HepG2 (cell line): ENCODE data around the gene NFIL3. TPM values are rescaled to one million over a fixed set of nuclear protein-coding genes. Genes with fewer than 3 reads are reported as not detected.

Experiments
- ARNTL ChIP-seq: sonication (generic); formaldehyde crosslinking; IDR thresholded peaks from 2 replicates; pipeline ENCODE4 v1.4.0; 2020; ENCODE audit warnings: mild to moderate bottlenecking, missing genetic modification reagents
- BCLAF1 ChIP-seq: fragments of 450-650 bp; IDR thresholded peaks from 2 replicates; pipeline ENCODE4 v1.6.1; 2017; ENCODE audit warnings: mild to moderate bottlenecking
- EED ChIP-seq: sonication (generic); formaldehyde crosslinking; IDR thresholded peaks from 2 replicates; pipeline ENCODE4 v1.5.0; 2020; ENCODE audit warnings: mild to moderate bottlenecking, missing genetic modification reagents
- HDAC1 ChIP-seq: sonication (generic); formaldehyde crosslinking; IDR thresholded peaks from 2 replicates; pipeline ENCODE4 v1.5.1; 2020; ENCODE audit warnings: mild to moderate bottlenecking, missing genetic modification reagents
- HDAC2 ChIP-seq: sonication (generic); formaldehyde crosslinking; IDR thresholded peaks from 2 replicates; pipeline ENCODE4 v1.4.0; 2020; ENCODE audit warnings: missing genetic modification reagents
- MXI1 ChIP-seq: IDR thresholded peaks from 3 replicates; pipeline ENCODE4 v1.6.1; 2012; ENCODE audit warnings: low read depth, low read length, inconsistent platforms, borderline replicate concordance
- NR1H2 ChIP-seq: sonication (generic); formaldehyde crosslinking; IDR thresholded peaks from 2 replicates; pipeline ENCODE4 v1.8.1; 2022; ENCODE audit warnings: low read depth, missing genetic modification reagents, borderline replicate concordance
- SOX13 ChIP-seq, 3 experiments: fragments of 450-650 bp in 1 of 3; sonication (generic) in 1 of 3; formaldehyde crosslinking in 1 of 3; IDR thresholded peaks in 2 of 3; conservative IDR thresholded peaks in 1 of 3; 2 replicates each; pipeline versions ENCODE4 v1.5.0 to v1.6.1; 2016 to 2020; ENCODE audit warnings: antibody characterized with exemption in 1 of 3, mild to moderate bottlenecking in 1 of 3, missing compliant biosample characterization in 1 of 3, missing genetic modification reagents in 1 of 3, moderate library complexity in 1 of 3
- SRF ChIP-seq: IDR thresholded peaks from 2 replicates; pipeline ENCODE4 v1.6.1; 2011; ENCODE audit warnings: mild to moderate bottlenecking, low read depth, low read length, moderate library complexity
- U2AF2 ChIP-seq: fragments of 200-400 bp; formaldehyde crosslinking; IDR thresholded peaks from 2 replicates; pipeline ENCODE4 v1.6.1; 2017; ENCODE audit warnings: low read depth, mild to moderate bottlenecking, low read length
- ZC3H13 ChIP-seq: sonication (generic); formaldehyde crosslinking; IDR thresholded peaks from 2 replicates; pipeline ENCODE4 v1.8.1; 2023; ENCODE audit warnings: mild to moderate bottlenecking, missing genetic modification reagents, moderate library complexity
- ZFY ChIP-seq: sonication (generic); formaldehyde crosslinking; IDR thresholded peaks from 2 replicates; pipeline ENCODE4 v1.4.0; 2020; ENCODE audit warnings: missing genetic modification reagents
- ZNF142 ChIP-seq: sonication (generic); formaldehyde crosslinking; IDR thresholded peaks from 2 replicates; pipeline ENCODE4 v1.4.0; 2020; ENCODE audit warnings: missing genetic modification reagents
- ZNF17 ChIP-seq: sonication (generic); formaldehyde crosslinking; IDR thresholded peaks from 2 replicates; pipeline ENCODE4 v1.5.0; 2020; ENCODE audit warnings: mild to moderate bottlenecking, missing genetic modification reagents
- ZNF225 ChIP-seq: sonication (generic); formaldehyde crosslinking; IDR thresholded peaks from 2 replicates; pipeline ENCODE4 v1.4.0; 2020; ENCODE audit warnings: mild to moderate bottlenecking, missing genetic modification reagents
- ZNF263 ChIP-seq: sonication (generic); formaldehyde crosslinking; IDR thresholded peaks from 2 replicates; pipeline ENCODE4 v1.4.0; 2020; ENCODE audit warnings: missing genetic modification reagents
- ZNF784 ChIP-seq: sonication (generic); formaldehyde crosslinking; IDR thresholded peaks from 2 replicates; pipeline ENCODE4 v1.5.1; 2020; ENCODE audit warnings: missing genetic modification reagents, mild to moderate bottlenecking, borderline replicate concordance
- ZNF83 ChIP-seq: sonication (generic); formaldehyde crosslinking; IDR thresholded peaks from 2 replicates; pipeline ENCODE4 v1.4.0; 2020; ENCODE audit warnings: missing genetic modification reagents, mild to moderate bottlenecking, borderline replicate concordance
- ZNF839 ChIP-seq: sonication (generic); formaldehyde crosslinking; IDR thresholded peaks from 2 replicates; pipeline ENCODE4 v1.4.0; 2020; ENCODE audit warnings: missing genetic modification reagents, mild to moderate bottlenecking, borderline replicate concordance
- ZSCAN12 ChIP-seq: sonication (generic); formaldehyde crosslinking; IDR thresholded peaks from 2 replicates; pipeline ENCODE4 v1.9.0; 2021; ENCODE audit warnings: mild to moderate bottlenecking, missing genetic modification reagents
- polyA plus RNA-seq, 8 experiments: library from polyadenylated mRNA; depleted of rRNA in 3 of 8; stranded (reverse) in 7 of 8; unstranded in 1 of 8; fragments of >200 nt; fragmentation: Illumina TruSeq in 4 of 8; extraction: Trizol in 4 of 8; gene quantifications; 2 replicates each; pipeline versions ENCODE4 v1.2.1 to v1.2.3, GENCODE V29; 2011 to 2016; ENCODE audit warnings: low read depth in 4 of 8, missing spikeins in 1 of 8, mixed read lengths in 1 of 8; ENCODE audit not compliant: insufficient read depth in 1 of 8
- total RNA-seq, 5 experiments: library from RNA; depleted of rRNA; stranded (reverse); fragments of >200 nt; fragmentation: Illumina TruSeq; extraction: Trizol; gene quantifications; 2 replicates each; pipeline ENCODE4 v1.2.3, GENCODE V29; 2016; ENCODE audit warnings: low read depth in 1 of 5

The NFIL3 gene
- total and polyA plus RNA-seq, 2 of the 13 experiments (the other 11 are each of a cell fraction or from before 2014, with no cell fraction given): 46.6 to 54.2 TPM

- TF ChIP-seq SOX13 (IDR thresholded peaks at IDR 0.05): no peak
- no peak for TF ChIP-seq SOX13 (CRISPR knock-in tag; conservative IDR thresholded peaks at IDR 0.05 in 1 of 2, IDR thresholded peaks at IDR 0.05 in 1 of 2)
- TF ChIP-seq ZNF263 (CRISPR knock-in tag): 0 out of 2 replicates have a peak, but pooled peaks have one; percentile 3
- TF ChIP-seq SRF: no peak
- no peak for TF ChIP-seq BCLAF1
- TF ChIP-seq ZNF839 (CRISPR knock-in tag): no peak
- no peak for TF ChIP-seq ZNF784 (CRISPR knock-in tag)
- TF ChIP-seq ZNF83 (CRISPR knock-in tag): no peak
- TF ChIP-seq ZNF17 (CRISPR knock-in tag): no peak
- no peak for TF ChIP-seq EED (CRISPR knock-in tag)
- TF ChIP-seq ZSCAN12: no peak
- TF ChIP-seq HDAC2: no peak
- no peak for TF ChIP-seq U2AF2
- peak; percentile 78; the same call in 1 of the 3 replicates for TF ChIP-seq MXI1
- no peak for TF ChIP-seq NR1H2 (CRISPR knock-in tag)
- TF ChIP-seq HDAC1 (CRISPR knock-in tag): peak; percentile 28; the same call in 1 of the 2 replicates
- TF ChIP-seq ARNTL (CRISPR knock-in tag): no peak
- peak; percentile 86 for TF ChIP-seq ZFY (CRISPR knock-in tag)
- no peak; the same call in 1 of the 2 replicates for TF ChIP-seq ZNF142
- TF ChIP-seq ZNF225 (CRISPR knock-in tag): peak; percentile 89; the same call in 1 of the 2 replicates
- TF ChIP-seq ZC3H13: 0 out of 2 replicates have a peak, but pooled peaks have one; percentile 54
These were observed 62.2 kb downstream of the NFIL3 start, which contains the start of gene AUH (continued) for GRCh38 chr9:91361291-91362050.
